Spleen (tissue), 7 donors: ENCODE data around the gene PTPRE.

Experiments
- POLR2A ChIP-seq, 3 donors: fragments of 450-650 bp; IDR thresholded peaks; one replicate each; pipeline ENCODE4 v1.5.1; 2017; ENCODE audit warnings: antibody characterized with exemption in 3 of 3, mild to moderate bottlenecking in 1 of 3
- POLR2AphosphoS5 ChIP-seq, 3 donors: sonication (generic); formaldehyde crosslinking; IDR thresholded peaks; one replicate each; pipeline ENCODE4 v1.5.1; 2017; ENCODE audit warnings: antibody characterized with exemption in 3 of 3
- TF ChIP-seq, protein P1 (sequence below), 11 experiments: fragments of 200-600 bp in 7 of 11; fragments of 450-650 bp in 4 of 11; sonication (generic) in 4 of 11; IDR thresholded peaks in 8 of 11; conservative IDR thresholded peaks in 3 of 11; 1 replicate in 7 of 11; 2 replicates in 4 of 11; pipeline versions ENCODE4 v1.4.0 to v1.8.0; 2016 to 2021; ENCODE audit warnings: antibody characterized with exemption in 11 of 11, inconsistent platforms in 4 of 11, mild to moderate bottlenecking in 1 of 11
- donor health status: DM: no; HTN: no; CAD: no; lungs with moderate emphysema.
- donor health status: DM: no; HTN: no; CAD: no.
- donor health status: DM: no; HTN: no; CAD: no.

DNA sequence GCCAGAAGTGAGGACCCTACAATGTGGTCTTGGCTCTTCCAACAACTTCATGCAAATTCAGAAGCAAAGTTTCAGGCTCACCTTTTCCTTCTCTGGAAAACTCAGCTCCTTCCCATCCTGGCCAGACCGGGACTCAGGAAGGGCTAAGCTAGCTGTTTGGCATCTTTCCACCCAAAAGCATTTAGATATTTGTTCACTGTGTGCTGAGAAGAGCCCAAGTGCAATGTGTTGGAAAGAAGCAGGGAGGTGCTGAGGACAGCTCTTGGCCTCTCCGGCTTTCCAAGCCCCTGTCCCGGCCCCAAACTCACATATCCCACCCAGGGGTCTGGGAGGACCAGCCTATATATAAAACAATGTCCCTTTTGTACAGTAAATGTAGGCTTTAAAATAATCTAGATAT lies 174.8 kb downstream of the PTPRE start:
- TF ChIP-seq, protein P1, sequence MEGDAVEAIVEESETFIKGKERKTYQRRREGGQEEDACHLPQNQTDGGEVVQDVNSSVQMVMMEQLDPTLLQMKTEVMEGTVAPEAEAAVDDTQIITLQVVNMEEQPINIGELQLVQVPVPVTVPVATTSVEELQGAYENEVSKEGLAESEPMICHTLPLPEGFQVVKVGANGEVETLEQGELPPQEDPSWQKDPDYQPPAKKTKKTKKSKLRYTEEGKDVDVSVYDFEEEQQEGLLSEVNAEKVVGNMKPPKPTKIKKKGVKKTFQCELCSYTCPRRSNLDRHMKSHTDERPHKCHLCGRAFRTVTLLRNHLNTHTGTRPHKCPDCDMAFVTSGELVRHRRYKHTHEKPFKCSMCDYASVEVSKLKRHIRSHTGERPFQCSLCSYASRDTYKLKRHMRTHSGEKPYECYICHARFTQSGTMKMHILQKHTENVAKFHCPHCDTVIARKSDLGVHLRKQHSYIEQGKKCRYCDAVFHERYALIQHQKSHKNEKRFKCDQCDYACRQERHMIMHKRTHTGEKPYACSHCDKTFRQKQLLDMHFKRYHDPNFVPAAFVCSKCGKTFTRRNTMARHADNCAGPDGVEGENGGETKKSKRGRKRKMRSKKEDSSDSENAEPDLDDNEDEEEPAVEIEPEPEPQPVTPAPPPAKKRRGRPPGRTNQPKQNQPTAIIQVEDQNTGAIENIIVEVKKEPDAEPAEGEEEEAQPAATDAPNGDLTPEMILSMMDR (IDR thresholded peaks at IDR 0.05 in 8 of 11, conservative IDR thresholded peaks at IDR 0.05 in 3 of 11): no peak
- no peak for TF ChIP-seq POLR2A (IDR thresholded peaks at IDR 0.05)
- no peak for TF ChIP-seq POLR2AphosphoS5 (IDR thresholded peaks at IDR 0.05)
